GM19239 (cell line): Measurements from ENCODE around the gene EN2.

Experiments
- DNase-seq: peaks from one replicate; pipeline ENCODE4 v3.0.0; 2011; ENCODE audit warnings: low spot score; ENCODE audit not compliant: insufficient read length
- FAIRE-seq: peaks from 2 replicates; lab custom pipeline; 2011; peaks lifted over from hg19 to GRCh38; lab: Jason Lieb, UNC

The EN2 gene

DNA sequence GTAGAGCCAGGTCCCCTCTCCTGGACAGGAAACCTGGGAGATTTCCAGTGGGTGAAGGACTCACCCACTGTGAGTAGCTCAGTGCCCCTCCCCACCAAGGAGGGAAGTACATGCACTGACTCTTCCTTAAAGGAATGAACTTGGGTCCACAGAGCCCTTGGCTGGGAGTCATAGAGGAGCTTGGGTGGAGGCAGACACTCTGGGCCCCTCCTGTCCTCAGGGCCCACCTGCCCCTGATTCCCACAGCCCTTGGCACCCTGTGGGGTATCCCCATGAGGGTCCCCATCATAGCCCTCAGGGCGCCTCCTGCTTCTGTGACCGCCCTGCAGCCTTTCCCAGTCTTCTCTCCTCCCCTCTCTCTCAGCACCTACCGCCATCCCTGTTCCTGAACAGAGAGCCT, 3.7 kb downstream of the EN2 start:
- DNase-seq (no peak), FAIRE-seq (no peak)

DNA sequence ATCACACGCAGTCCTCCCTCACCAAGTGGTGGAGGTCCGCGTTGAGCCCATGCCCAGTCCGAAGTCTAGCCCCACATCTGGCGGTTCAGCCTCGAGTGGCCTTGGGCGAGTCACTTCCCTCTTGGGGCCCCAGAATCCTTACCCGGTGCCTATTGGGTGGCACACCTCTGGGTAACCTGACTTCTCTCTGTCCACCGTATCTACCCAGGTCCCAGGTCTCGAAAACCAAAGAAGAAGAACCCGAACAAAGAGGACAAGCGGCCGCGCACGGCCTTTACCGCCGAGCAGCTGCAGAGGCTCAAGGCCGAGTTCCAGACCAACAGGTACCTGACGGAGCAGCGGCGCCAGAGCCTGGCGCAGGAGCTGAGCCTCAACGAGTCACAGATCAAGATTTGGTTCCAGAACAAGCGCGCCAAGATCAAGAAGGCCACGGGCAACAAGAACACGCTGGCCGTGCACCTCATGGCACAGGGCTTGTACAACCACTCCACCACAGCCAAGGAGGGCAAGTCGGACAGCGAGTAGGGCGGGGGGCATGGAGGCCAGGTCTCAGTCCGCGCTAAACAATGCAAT, 4.3 kb downstream of the EN2 start:
- FAIRE-seq (no peak), DNase-seq (no peak)

DNA sequence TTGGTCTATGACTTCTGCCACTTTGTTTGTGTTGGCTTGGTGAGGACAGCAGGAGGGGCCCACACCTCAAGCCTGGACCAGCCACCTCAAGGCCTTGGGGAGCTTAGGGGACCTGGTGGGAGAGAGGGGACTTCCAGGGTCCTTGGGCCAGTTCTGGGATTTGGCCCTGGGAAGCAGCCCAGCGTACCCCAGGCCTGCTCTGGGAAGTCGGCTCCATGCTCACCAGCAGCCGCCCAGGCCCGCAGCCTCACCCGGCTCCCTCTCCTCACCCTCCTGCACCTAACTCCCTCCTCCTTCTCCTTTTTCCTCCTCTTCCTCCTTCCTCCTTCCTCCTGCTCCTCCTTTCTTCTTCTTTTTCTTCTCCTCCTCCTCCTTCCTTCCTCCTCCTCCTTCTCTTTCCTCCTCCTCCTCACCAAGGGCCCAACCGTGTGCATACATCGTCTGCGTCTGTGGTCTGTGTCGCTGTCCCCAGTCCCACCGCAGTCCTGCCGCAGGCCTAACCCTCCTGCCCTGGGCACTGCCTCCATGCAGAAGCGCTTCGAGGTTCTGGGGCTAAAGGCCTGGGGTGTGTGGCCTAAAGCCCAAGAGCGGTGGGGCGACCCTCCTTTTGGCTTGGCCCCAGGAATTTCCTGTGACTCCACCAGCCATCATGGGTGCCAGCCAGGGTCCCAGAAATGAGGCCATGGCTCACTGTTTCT, 5.3 kb downstream of the EN2 start:
- FAIRE-seq (no peak), DNase-seq (no peak)

DNA sequence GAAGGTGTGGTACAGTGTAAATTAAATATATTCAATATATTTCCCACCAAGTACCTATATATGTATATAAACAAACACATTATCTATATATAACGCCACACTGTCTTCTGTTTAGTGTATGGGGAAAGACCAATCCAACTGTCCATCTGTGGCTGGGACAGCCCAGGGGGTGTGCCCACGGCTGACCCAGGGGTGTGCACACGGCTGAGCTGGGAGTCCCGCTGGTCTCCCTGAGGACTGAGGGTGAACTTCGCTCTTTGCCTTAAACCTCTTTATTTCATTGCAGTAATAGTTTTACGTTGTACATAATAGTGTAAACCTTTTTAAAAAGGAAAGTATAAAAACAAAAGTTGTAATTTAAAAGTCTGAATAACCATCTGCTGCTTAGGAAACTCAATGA, 6.3 kb downstream of the EN2 start:
- no peak for FAIRE-seq
- no peak for DNase-seq

DNA sequence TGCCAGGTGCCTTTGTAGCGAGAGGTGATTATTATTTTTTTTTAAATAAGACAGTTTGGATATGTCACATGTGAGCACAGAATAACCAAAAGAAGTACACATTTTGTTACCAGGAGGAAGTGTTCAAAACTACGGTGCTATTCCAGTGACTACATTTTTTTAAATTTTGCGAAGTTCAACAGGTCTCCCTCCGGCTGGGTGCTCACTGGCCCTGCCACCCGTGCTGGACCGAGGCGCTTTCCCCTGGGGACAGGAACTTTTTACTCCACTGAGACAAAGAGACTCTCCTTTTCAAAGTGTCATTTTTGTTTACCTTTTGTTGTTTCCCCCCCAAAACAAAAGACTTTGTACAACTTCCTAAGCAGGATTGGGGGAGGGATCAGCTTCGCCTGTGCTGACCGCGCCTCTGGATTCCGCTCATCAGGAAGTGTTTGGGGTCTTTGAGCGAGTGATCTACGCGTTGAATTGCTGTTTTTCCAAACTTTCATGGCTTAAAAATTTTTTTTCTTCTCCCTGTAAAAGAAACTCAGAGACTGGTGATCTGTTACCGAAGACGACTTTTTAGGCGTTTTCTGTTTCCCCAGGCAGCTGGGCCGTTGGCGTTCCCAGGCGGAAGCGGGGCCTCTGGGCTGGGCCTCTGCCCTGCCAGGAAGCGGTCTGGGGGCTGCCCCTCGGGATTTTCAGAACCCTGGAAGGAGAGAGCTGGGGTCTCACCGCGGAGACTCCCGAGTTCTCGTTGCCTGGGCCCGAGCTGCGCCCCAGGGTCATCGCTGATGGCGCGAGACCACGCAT, 7.2 kb downstream of the EN2 start:
- FAIRE-seq (no peak), DNase-seq (no peak)

DNA sequence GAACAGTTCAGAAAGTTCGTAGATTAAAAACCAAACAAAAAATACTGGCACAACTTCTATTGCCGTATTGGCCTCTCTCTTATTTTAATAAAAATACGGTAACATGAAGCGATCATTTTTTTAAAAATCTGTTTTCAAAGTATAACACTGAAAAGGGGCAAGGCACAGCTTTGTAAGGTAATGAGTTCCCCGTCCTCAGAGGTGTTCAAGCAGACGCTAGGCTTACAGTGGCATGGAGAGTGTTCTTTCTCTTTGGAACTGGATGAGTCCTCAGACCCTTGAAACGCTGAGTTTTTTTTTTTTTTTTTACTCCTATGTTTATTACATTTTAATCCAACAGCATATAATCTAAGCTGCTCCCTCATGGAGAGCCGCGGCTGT, 7.8 kb downstream of the EN2 start:
- FAIRE-seq: no peak

DNA sequence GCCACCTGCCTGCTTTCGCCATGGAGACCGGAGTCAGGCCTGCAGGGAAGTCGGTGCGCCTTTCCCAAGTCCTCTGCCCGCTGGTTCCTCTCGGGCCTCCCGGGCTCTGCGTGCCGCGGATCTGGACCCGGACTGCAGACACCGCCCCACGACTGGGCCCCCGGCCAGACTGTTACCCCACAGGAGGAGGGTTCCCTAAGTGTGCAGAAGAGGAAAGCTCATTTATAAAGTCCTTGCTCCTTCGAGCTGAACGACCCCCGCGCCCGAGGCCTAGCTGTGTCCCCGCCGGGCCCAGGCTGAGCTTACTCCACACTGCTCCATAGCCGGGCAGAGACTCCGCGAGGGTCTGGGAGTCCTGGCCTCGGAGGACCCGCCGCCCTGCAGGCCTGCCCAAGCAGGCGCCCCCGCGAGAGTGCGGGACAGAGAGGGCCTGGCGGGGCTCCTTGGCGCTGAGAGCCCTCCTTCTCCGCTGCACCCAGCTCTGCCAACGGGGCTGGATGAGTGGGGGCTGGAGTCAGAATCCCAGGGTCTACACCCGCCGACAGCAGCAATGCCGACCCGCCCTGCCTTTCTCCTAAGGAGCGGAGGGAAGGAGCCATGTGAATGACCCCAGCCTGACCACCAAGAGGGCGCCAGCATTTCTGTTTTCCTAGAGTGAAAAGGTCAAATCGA, 8.3 kb downstream of the EN2 start:
- DNase-seq: no peak
- FAIRE-seq: no peak

More for the DNA sequence above, 7.8 kb downstream of the EN2 start:
- no peak for DNase-seq

DNA sequence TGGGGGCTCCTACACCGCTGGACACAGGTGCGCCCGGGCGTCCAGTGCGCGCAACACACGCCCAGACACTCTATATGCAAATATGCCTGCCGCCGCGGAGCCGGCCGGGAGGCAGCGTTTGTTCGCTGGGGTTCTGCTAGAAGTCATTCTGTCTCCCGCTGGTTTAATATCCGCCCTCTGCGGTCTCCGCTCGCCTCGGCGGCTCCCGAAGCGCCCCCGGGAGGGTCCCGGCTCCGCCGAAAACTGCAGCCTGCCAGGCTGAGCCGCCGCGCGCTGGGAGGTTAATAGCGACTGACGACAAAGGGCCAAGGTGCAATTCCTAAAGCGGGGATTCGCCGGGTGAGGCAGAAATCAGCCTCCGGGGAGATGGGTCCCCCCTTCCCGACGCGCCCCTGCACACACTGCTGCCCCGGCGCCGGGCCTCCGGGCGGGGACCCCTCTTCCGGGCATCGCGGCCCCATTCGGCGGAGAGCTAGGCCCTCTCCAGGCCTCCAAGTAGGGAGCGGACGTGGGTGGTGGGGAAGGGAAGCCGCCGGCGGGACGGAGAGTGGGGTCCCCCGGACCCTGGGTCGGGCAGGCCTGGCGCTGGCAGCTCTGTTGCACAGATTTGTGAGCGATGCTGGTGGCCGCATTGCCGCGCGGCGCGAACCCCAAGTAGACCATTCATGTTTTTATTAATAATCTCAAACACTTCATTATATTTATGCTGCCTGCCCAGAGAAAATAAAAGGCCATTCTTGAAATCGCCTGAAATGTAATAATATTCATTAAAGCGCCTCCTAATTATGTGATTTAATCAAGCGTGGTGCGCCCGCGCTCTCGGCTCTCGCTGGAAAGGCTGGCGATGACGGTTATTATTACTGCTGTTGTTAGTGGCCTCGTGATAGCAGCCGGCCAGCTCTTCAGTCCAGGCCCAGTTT, 9.1 kb downstream of the EN2 start:
- FAIRE-seq: peak; percentile 73
- no peak for DNase-seq

DNA sequence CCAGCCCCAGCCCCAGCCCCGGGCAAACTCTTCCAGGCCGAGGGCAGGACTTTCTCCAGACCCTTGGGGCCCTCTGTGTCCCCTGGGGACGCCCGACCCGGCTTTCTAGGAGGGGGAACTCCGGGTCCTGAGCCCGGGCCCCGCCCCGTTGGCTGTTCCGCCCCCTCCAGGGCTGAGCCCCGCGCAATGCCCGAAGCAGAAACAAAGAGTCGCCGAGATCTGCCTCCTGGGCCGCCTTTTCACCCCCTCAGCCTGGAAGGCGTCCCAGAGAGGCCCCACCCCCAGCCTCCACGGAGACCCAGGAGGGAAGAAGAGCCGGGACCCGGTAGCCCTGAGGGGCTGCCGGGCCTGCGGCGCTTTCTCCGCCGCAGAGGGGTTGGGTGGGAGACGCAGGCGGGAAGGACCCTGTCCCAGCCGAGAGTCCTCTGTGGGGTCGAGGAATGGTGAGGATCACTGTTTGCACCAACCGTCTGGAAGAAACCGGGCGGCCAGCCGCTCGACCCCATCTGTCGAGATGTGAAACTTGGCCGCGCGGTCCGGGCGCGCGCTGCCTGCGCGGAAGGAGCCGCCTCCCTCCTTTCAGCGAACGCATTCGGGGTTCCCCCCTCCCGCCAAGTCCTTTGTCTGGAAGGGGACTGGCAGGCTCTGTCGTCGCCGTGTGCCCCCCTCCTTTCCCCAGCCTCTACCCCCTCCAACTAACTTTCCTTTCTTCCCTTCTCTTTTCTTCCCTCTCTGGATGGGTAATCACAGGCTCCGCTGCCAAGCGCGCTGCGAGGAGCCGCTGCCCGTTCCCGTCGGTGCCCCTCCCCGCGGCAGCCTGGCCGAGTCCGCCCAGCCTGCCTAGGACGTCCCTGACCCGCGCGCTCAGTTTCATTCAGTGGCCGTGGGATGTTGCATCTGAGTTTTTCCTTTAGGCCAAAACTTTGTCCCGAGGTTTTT, 10.2 kb downstream of the EN2 start:
- DNase-seq: no peak
- no peak for FAIRE-seq

DNA sequence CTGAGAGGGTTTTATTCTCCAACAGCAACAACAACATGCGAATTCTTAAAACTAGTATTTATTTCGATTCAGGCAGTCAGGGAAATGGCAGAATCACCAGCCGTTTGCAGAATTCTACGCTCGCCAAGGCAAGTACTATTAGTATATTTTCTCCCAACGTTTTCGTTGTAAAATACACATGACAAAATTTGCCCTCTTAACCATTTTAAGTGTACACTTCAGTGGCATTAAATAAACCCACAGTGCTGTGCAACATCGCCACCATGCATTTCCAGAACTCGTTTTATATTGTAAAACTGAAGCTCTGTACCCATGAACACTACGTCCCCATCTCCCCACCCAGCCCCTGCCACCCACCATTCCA, 10.8 kb downstream of the EN2 start:
- no peak for DNase-seq
- no peak for FAIRE-seq

DNA sequence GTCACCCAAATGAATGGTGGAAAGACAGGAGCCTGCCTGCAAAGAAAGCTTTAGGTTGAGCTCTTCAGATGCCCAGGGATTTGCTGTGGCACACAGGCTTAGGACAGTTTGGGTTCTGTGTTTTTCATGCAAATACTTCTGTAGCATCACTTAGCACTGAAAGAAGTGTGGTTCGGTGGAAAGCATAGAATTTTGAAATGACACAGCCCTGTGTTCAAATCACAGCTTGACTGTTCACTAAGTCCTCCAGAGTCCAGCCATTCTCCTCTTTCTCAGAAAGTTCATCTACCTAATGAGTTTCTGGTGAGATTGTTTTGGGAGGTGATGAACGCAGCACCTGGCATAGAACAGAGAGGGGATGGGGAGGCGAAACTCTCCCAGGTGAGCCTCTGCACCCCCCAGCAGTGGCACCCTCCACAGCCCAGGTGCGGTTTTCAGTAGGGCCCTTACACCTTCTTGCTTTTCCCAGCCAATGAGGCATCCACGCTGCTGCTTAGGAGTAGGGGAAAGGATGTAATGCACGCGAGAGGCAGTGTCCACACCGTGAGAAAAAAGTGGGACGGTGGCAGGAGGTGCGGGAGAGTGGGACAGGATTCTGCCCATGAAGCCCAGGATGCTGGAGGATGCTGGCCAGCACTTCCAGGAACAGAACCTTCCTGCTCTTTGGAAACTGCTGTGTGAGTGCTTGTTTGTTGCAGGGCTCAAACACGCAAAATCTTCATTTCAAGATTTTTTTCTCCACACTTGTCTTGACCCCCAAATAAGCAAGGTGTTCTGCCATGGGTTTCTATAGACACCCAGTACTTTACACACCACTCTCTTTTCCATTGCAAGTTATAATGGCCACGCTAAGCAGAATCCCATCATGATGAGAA, 11.6 kb downstream of the EN2 start:
- FAIRE-seq (peak; percentile 44), DNase-seq (no peak)

DNA sequence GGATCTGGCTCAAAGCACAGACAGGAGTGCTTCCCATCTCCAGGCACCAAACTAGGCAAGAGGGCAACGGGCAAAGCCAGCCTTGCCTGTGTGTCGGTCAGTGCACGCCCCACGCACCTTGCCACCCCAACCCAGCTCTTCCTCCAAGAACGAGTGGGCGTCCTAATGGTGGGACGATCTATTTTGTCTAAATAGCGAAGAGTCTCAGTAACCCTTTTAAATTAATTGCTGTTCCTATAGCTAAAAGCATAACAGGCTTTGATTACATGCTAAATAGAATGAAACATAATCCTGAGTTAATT, 12.2 kb downstream of the EN2 start:
- DNase-seq (no peak), FAIRE-seq (no peak)

DNA sequence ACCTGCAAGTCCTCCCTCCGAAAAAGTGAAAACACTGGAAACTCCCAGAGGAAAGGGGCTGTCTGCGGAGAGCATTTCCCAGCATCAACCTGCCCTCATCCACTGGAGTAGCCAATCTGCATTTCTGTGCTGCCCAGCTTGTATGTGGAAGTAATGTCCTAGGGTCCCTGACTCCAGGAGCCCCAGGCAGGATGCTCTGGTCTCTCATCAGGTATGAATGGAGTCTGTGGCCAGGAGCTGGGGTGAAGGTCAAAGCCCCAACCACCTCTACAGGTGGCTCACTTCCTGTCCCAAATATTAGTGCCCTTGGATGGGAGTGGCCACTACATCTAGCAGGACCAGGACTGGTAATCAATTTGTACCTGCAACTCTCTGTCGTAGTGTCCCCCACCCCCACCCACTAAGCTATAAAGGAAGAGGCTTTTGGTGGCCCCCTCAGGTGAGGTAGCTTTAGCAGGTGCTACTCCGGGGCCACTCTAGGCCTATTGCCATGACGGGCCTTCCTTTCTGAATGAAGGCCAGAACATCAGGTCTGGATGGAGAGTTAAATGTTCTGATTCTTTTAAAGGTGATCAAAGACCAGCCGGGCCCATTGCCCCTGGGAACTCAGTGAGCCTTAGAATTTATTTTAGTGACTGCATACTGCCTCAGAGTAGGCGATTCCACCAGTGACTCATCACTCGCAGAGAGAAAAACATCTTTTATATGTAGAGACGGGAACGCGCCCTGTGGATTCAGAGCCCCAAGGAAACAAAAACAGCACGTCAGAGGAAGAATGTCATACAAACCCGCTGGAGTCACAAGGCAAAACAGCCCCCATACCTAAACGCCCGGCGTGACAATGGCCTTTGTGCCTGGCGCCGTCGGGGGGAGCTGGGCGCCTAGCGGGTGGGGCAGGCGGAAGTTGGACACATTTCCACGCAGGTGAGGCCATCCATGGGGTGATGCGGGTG, 13.0 kb downstream of the EN2 start:
- FAIRE-seq (no peak), DNase-seq (no peak)

DNA sequence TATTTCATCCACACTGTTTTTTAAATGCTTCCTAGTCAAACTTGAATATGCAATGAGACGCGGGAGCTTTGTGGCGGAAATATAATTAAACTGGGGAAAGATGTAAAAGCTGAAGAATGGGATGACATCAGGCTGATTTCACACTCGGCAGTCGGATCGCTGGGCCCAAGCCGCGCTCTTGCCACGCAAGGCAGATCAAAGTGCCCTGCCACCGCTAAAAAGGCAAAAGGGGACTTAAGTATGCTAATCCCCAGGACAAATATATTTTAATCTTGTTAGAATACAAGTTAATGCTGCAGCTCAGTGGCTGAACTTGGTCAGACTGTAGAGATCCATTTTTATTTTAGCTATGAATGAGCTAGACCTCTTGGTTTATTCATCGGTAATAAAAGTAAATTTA, 13.8 kb downstream of the EN2 start:
- no peak for FAIRE-seq
- no peak for DNase-seq

DNA sequence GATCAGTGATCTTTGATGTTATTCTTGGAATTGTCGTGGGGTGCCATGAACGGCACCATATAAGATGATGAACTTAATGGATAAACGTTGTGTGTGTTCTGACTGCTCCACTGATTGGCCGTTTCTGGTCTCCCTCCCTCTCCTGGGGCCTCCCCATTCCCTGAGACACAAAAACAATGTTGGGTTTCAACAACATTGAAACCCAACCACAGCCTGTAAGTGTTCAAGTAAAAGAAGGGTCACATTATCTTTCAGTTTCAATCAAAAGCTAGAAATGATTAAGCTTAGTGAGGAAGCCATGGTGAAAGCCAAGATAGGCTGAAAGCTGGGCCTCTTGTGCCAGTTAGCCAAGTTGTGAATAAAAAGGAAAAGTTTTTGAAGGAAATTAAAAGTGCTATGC, 19.5 kb downstream of the EN2 start:
- peak; percentile 74 for FAIRE-seq

DNA sequence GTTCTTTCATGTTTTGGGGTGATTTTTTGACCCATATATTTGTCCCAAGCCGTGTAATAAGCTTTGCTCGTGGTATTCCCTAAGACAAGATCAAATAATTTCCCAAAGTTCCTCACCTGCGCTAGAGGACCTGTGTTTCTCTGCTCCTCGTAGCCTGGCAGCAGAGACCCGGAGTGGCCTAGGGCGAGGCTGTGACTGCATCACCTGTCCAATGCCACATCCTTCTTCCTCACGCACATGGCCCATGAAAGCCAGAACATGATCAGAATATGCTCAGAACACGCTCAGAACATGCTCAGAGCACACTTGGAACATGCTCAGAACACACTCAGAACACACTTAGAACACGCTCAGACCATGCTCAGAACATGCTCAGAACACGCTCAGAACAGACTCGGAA, 23.8 kb downstream of the EN2 start:
- no peak for DNase-seq
- FAIRE-seq: no peak

More for the DNA sequence above, 19.5 kb downstream of the EN2 start:
- no peak for DNase-seq

DNA sequence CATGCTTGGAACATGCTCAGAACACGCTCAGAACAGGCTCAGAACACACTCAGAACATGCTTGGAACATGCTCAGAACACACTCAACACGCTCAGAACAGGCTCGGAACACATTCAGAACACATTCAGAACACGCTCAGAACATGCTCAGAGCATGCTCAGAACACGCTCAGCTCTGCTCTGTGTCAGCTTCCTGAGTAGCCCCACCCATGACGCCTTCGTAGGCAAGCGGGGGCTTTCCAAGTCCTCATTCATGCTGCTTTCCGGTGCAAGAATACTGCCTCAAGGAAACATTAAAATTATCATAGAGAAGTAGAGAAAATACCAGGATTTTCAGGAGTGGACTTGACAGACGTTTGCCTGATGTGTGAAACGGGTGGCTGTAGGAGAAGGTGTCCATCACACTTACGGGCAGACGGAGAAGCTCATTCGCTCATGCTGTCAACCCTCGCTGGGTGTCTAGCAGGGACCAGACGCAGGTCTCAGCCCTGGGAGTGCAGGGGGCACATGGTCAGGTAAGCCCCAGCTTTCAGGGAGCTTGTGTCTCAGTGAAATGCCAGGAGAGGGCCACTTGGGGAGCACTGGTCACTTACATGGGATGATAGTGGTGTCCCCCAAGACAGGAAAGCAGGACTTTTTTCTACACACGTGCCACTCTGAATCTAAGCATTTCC, 24.7 kb downstream of the EN2 start:
- FAIRE-seq: peak; percentile 33
- no peak for DNase-seq
